Ishikawa (cell line): Measurements from ENCODE around the gene ZNF586.

Source experiments
- CEBPB ChIP-seq: IDR thresholded peaks from 2 replicates; pipeline ENCODE4 v1.6.1; 2012
- EGR1 ChIP-seq: IDR thresholded peaks from 2 replicates; pipeline ENCODE4 v1.6.1; 2012
- FOXM1 ChIP-seq: IDR thresholded peaks from 2 replicates; pipeline ENCODE4 v1.6.1; 2012; ENCODE audit warnings: low read depth, borderline replicate concordance
- NFIC ChIP-seq: IDR thresholded peaks from 2 replicates; pipeline ENCODE4 v1.6.1; 2012
- RAD21 ChIP-seq: IDR thresholded peaks from 2 replicates; pipeline ENCODE4 v1.6.1; 2012; ENCODE audit warnings: low read depth
- TAF1 ChIP-seq: IDR thresholded peaks from 2 replicates; pipeline ENCODE4 v1.6.1; 2012; ENCODE audit warnings: low read depth, mild to moderate bottlenecking
- USF1 ChIP-seq: IDR thresholded peaks from 2 replicates; pipeline ENCODE4 v1.6.1; 2012
- ZBTB7A ChIP-seq: IDR thresholded peaks from 2 replicates; pipeline ENCODE4 v1.6.1; 2012; ENCODE audit warnings: low read depth
- TF ChIP-seq, protein P1 (sequence below): IDR thresholded peaks from 2 replicates; pipeline ENCODE4 v1.6.1; 2012
- TF ChIP-seq, protein P2 (sequence below): IDR thresholded peaks from 2 replicates; pipeline ENCODE4 v1.6.1; 2012; ENCODE audit warnings: low read depth, mild to moderate bottlenecking

The ZNF586 gene

GRCh38 chr19:57830071-57830602 is 60.7 kb downstream of the ZNF586 start, which contains the start of gene ZNF587B:
TSS of gene ZNF587B (plus strand) at chr19:57830299. CDS start at chr19:57830529, 230 bp downstream.
- TF ChIP-seq, protein P1, sequence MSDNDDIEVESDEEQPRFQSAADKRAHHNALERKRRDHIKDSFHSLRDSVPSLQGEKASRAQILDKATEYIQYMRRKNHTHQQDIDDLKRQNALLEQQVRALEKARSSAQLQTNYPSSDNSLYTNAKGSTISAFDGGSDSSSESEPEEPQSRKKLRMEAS = no peak
- TF ChIP-seq RAD21 = peak; percentile 33; the same call in 1 of the 2 replicates
- TF ChIP-seq CEBPB = no peak
- TF ChIP-seq USF1 = peak; percentile 68
- no peak for TF ChIP-seq EGR1
- no peak for TF ChIP-seq TAF1
- TF ChIP-seq, protein P2, sequence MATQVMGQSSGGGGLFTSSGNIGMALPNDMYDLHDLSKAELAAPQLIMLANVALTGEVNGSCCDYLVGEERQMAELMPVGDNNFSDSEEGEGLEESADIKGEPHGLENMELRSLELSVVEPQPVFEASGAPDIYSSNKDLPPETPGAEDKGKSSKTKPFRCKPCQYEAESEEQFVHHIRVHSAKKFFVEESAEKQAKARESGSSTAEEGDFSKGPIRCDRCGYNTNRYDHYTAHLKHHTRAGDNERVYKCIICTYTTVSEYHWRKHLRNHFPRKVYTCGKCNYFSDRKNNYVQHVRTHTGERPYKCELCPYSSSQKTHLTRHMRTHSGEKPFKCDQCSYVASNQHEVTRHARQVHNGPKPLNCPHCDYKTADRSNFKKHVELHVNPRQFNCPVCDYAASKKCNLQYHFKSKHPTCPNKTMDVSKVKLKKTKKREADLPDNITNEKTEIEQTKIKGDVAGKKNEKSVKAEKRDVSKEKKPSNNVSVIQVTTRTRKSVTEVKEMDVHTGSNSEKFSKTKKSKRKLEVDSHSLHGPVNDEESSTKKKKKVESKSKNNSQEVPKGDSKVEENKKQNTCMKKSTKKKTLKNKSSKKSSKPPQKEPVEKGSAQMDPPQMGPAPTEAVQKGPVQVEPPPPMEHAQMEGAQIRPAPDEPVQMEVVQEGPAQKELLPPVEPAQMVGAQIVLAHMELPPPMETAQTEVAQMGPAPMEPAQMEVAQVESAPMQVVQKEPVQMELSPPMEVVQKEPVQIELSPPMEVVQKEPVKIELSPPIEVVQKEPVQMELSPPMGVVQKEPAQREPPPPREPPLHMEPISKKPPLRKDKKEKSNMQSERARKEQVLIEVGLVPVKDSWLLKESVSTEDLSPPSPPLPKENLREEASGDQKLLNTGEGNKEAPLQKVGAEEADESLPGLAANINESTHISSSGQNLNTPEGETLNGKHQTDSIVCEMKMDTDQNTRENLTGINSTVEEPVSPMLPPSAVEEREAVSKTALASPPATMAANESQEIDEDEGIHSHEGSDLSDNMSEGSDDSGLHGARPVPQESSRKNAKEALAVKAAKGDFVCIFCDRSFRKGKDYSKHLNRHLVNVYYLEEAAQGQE = no peak
- TF ChIP-seq ZBTB7A = no peak
- TF ChIP-seq NFIC = no peak
- TF ChIP-seq FOXM1 = no peak
